Measurements from ENCODE around the gene ANKRD44.

DNA sequence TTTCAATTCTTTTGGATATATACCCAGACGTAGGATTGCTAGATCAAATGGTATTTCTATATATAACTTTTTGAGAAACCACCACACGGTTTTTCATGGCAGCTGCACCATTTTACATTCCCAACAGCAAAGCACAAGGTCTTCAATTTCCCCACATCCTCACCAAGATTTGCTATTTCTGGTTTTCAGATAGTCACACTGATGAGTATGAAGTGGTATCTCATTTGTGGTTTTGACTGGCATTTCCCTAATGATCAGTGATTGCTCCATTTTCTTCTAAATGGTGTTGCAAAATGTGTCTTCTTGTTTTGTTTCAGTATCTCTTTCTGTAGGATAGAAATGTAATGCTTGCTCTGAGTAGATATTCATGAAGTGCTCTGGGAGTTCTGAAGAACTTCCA is 52.0 kb downstream of the ANKRD44 start:
- TF ChIP-seq CTCF (conservative IDR thresholded peaks at IDR 0.05; ENCODE audit: low read depth, low read length) (no peak), EZH2 (IDR thresholded peaks at IDR 0.05; ENCODE audit: low read length, unreplicated experiment) (no peak)

Data from PC-3 (cell line).